HG03025 (cell line): Measurements from ENCODE around the gene UQCRHL.

ENCODE experiments used
- ATAC-seq: cut with Tn5 transposase; IDR thresholded peaks from one replicate; pipeline ENCODE4 v1.9.1; 2021; ENCODE audit warnings: mild to moderate bottlenecking, moderate library complexity; ENCODE audit not compliant: unreplicated experiment, low FRiP score

Gene UQCRHL

GRCh38 chr1:15799928-15800835 lies 7.3 kb downstream of the UQCRHL start:
- no peak for ATAC-seq

GRCh38 chr1:15799004-15799867 lies 8.2 kb downstream of the UQCRHL start:
- ATAC-seq = no peak

- ATAC-seq = no peak
Measured at GRCh38 chr1:15797614-15798390, 9.6 kb downstream of the UQCRHL start.

DNA sequence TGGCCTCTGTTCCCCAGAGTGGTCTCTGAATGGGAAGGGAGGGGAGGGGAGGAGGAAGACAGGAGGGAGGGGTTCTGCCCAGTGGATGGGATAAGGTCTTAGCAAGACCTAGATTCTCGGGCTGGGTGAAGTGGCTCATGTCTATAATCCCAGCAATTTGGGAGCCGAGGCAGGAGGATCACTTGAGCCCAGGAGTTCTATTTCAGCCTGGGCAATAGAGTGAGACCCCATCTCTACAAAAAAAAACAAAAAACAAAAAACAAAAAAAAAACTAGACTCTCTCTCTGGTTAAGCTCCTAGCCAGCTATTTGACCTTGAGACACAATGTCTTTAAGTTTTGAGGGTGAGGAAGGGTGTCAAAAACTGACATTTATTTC lies 11.4 kb downstream of the UQCRHL start:
- ATAC-seq = no peak

DNA sequence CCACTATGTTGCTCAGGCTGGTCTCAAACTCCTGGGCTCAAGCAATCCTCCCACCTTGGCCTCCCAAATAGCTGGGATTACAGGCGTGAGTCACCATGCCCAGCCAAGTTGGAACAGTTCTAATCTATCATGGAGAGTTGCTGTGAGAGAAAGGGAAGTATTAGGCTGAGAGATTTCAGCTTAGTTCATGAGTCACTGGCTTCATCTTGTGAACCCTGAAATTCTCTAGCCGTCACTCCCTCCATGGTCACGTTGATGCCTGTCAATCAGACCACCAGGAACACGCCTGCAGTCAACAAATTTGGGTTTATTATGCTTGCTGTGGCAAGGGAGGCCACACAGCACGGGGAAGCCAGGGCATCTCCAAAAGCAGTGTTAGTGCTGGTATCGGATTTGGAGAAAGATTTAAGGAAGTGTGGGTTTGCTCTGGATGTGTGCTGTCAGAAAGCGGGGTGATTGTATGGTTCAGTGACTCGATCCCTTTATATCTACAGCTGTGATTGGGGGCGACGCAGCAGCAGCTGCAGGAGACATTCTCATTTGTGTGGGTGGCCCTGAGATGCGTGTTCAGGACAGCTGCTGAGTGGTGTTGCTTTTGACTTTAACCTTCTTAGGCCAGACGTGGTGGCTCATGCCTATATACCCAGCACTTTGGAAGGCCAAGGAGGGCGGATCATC lies 18.7 kb downstream of the UQCRHL start:
- no peak for ATAC-seq

GRCh38 chr1:15786581-15786980 lies 20.9 kb downstream of the UQCRHL start:
- ATAC-seq = no peak

- no peak for ATAC-seq
Measured at GRCh38 chr1:15785683-15786082, 21.8 kb downstream of the UQCRHL start.

DNA sequence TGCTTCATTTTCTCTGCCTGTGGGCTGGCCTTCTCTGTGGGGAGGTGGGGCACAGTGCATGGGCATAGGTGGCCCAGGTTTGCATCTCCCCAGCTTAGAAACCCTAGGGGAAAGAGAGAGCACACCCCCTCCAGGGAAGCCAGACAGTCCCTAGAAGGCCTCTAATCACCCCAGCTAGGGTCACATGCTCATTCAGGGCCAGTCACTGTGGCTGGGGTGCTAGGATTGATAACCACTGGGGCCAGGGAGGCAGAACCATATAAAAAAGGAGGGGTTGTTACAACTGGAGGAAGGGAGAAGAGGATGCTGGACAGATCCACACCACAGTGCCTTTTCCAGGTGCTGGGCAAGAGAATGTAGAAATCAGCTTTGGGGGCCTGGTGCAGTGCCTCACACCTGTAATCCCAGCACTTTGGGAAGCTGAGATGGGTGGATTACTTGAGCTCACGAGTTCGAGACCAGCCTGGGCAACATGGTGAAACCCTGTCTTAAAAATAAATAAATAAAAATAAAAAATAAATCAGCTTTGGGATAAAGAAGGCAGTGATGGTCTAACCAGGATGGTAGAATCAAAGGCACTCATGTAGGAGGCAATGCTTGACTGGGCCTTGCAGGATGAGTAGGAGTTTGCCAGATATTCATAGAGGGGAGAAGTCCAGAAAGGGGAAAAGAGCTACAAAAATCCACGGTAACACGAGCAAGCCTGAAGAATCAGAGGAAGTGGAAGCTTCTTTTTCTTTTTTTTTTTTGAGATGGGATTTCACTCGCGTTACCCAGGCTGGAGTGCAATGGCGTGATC lies 29.3 kb downstream of the UQCRHL start:
- no peak for ATAC-seq

DNA sequence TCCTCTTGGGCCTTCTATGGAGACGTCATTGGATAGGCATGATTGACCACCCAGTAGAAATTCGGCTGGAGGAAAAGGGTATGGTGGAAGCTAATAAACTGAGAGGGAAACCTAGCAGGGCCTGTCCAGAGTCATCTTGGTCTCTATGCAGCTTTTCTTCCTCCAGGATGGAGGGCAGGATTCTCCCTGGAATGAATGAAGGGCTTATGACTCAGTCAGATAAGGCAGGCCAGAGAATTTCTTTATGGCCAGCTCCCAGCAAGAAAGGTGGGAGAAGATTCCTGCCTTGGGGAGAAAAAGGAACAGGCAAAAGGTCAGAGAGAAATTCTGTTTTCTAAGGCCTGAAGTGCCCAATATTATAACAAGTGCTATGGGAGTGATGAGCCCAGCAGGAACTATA lies 31.7 kb downstream of the UQCRHL start:
- no peak for ATAC-seq

GRCh38 chr1:15771836-15772515 lies 35.5 kb downstream of the UQCRHL start:
- no peak for ATAC-seq

DNA sequence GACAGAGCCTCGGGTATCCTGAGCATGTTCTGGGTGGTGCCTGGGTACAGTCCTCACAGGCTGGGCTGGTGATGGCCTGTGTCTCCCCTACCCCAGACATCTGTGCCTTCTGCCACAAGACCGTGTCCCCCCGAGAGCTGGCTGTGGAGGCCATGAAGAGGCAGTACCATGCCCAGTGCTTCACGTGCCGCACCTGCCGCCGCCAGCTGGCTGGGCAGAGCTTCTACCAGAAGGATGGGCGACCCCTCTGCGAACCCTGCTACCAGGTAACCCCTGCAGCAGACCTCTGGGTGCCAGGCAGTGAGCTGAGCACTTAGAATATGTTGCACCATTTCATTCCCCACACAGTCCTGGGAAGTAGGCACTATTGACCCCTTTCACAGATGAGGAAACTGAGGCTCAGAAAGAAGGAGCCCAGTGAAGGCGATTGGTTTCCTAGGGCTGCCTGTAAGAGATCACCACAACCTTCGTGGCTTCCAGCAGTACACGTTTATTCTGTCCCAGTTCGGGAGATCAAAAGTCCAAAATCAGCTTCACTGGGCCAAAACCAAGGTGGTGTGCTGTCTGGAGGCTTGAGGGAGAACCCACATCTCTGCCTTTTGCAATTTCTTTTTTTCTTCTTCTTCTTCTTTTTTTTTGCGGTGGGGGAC lies 37.0 kb downstream of the UQCRHL start:
- ATAC-seq = no peak

DNA sequence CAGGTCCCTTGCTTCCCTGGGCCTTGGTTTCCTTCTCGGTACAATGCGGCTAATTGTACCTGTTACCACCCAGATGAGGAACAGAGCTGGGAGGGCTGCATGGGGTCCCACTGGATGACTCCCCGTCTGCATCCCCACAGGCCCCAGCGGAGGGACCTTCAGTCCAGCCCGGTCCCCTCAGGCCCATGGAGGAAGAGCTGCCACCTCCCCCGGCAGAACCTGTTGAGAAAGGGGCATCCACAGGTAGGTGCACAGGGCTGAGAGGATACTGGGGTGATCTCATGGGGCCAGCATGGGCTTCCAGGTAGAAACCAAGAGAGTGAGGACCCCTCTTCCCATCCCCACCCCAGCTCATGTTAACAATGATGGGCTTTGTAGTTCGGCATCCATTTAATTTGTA lies 39.1 kb downstream of the UQCRHL start:
- ATAC-seq = no peak

GRCh38 chr1:15767941-15768340 lies 39.5 kb downstream of the UQCRHL start:
- no peak for ATAC-seq

DNA sequence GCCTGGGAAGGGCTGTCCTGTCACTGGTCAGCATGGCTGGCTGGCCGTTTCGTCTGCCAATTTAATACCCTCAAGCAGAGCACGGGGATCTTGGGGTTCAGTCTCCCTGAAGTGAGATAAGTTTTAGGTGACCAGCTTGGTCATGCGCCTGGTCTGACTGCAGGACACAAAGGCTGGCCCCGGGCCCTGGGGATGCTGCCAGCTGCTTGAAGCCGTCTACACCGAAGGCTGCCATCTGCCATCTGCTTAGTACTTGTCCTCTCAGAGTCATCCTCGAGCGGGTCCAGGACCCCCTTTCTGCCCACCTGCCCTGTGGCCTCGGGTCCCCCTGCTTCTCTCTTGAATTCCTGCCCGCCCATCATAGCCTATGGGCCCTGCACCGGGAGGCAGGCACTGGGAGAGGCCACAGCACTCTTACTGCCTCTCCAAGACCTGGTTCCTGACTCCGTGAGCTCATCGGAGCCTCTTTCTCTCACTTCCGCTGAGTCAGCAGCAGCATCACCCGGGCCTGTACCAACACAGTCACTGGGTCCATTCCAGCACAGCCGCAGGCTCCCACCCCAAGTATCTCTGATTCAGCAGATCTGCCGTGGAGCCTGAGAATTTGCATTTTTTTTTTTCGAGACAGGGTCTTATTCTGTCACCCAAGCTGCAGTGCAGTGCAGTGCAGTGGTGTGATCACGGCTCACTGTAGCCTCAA lies 41.8 kb downstream of the UQCRHL start:
- ATAC-seq = no peak

DNA sequence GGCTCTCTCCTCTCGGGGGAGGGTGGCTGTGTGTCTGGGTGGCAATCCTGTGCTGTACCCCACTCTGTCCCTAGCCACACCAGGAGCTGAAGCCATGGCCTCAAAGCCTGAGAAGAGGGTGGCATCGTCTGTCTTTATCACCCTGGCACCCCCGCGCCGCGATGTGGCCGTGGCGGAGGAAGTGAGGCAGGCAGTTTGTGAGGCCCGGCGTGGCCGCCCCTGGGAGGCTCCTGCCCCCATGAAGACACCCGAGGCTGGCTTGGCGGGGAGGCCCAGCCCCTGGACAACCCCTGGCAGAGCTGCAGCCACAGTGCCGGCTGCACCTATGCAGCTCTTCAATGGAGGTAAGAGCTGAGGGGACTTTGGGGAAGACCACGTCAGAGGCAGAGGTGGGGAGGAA lies 42.6 kb downstream of the UQCRHL start:
- no peak for ATAC-seq

GRCh38 chr1:15764269-15764764 lies 43.1 kb downstream of the UQCRHL start:
- ATAC-seq = no peak

DNA sequence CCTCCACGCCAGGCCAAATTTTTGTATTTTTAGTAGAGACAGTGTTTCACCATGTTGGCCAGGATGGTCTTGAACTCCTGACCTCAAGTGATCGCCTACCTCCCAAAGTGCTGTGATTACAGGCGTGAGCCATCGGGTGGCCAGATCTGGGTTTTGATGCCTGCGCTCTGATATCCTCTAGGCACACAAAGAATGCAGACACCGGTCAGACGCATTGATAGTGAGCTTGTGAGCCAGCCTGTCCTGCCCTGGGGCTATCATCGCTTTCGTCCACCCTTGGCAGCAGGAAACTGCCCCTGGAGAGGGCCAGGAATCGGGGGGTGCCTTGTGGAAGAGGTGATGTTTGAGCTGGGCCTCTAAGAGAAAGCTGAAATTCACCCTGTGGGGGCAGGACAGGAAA lies 44.9 kb downstream of the UQCRHL start:
- ATAC-seq = no peak
